Natural killer cell (primary cell): ENCODE data around the gene BCLAF3. TPM values are rescaled to one million over a fixed set of nuclear protein-coding genes. Genes with fewer than 3 reads are reported as not detected.

ENCODE experiments used
- ATAC-seq, 3 donors: fragments of 150-1000 bp in 2 of 3; fragments of 200-7000 bp in 1 of 3; cut with Tn5 transposase; 1 replicate in 1 of 3; 2 replicates in 2 of 3; pipeline ENCODE4 v1.10.0; 2021; ENCODE audit warnings: mild to moderate bottlenecking in 2 of 3, moderate library complexity in 2 of 3
- DNase-seq, 2 donors: peaks; one replicate each; pipeline versions ENCODE4 v3.0.0 to v3.0.0-alpha.2; 2013 to 2021; ENCODE audit warnings: mixed read lengths in 1 of 2
- H3K27ac ChIP-seq: one replicate; pipeline ENCODE4 v1.5.1; 2013; ENCODE audit warnings: mild to moderate bottlenecking, low read length
- H3K27me3 ChIP-seq: one replicate; pipeline ENCODE4 v1.6.1; 2013; ENCODE audit warnings: low read length; ENCODE audit not compliant: control insufficient read depth, insufficient read depth
- H3K36me3 ChIP-seq: one replicate; pipeline ENCODE4 v1.6.1; 2013; ENCODE audit warnings: low read length; ENCODE audit not compliant: control insufficient read depth, insufficient read depth
- H3K4me1 ChIP-seq: one replicate; pipeline ENCODE4 v1.6.1; 2013; ENCODE audit warnings: low read length; ENCODE audit not compliant: control insufficient read depth, insufficient read depth
- H3K4me3 ChIP-seq: one replicate; pipeline ENCODE4 v1.5.1; 2013; ENCODE audit warnings: low read length
- H3K9me3 ChIP-seq: one replicate; pipeline ENCODE4 v1.6.1; 2013; ENCODE audit warnings: low read length; ENCODE audit not compliant: control insufficient read depth, insufficient read depth
- H3K27ac Mint-ChIP-seq, 2 donors: one replicate each; pipeline ENCODE4 v1.8.0; 2022; ENCODE audit warnings: mild to moderate bottlenecking in 2 of 2, mixed read lengths in 2 of 2, moderate library complexity in 1 of 2
- H3K27me3 Mint-ChIP-seq, 2 donors: one replicate each; pipeline ENCODE4 v1.8.0; 2022; ENCODE audit warnings: low read depth in 2 of 2, mixed read lengths in 2 of 2
- H3K36me3 Mint-ChIP-seq: one replicate; pipeline ENCODE4 v1.8.0; 2022; ENCODE audit warnings: mixed read lengths
- H3K4me1 Mint-ChIP-seq, 2 donors: one replicate each; pipeline ENCODE4 v1.8.0; 2022; ENCODE audit warnings: mixed read lengths in 2 of 2
- H3K4me3 Mint-ChIP-seq: one replicate; pipeline ENCODE4 v1.8.0; 2022; ENCODE audit warnings: mild to moderate bottlenecking, moderate library complexity, mixed read lengths
- H3K9me3 Mint-ChIP-seq, 2 donors: one replicate each; pipeline ENCODE4 v1.8.0; 2022; ENCODE audit warnings: mixed read lengths in 2 of 2
- CTCF ChIP-seq: fragments of 200-600 bp; IDR thresholded peaks from one replicate; pipeline ENCODE4 v1.8.0; 2022; ENCODE audit warnings: antibody characterized with exemption
- WGBS: methylation state at CpG from one replicate; pipeline ENCODE4 v1.1.7; 2013; ENCODE audit warnings: missing lambda C conversion rate; ENCODE audit not compliant: insufficient coverage; 5-methylcytosine and 5-hydroxymethylcytosine counted together
- intact Hi-C: fragments of 100-400 bp; cut with micrococcal nuclease; formaldehyde crosslinking; loops from one replicate; pipeline ENCODE4 v1.14.2; 2022
- total RNA-seq, 4 donors: library from RNA; stranded (reverse); fragments of 120-200 nt in 1 of 4; gene quantifications; one replicate each; pipeline versions ENCODE4 v1.2.3 to v1.2.4, GENCODE V29; 2013 to 2022

BCLAF3 gene
- total RNA-seq, 3 donors from 2014 or later (not counting 1 experiment from before 2014, with no cell fraction given): 16.5 to 20.8 (median 20.1) TPM

- TF ChIP-seq CTCF: no peak
- no peaks in the 10 kb centered on the region for H3K9me3 ChIP-seq
- Mint-ChIP-seq H3K4me1 (peaks cover 0 to 4% of the 10 kb centered on the region in 2 donors), H3K4me3 (no peak overlapping the region), H3K27ac (no peak overlapping the region), H3K9me3 (peaks cover 2 to 4% of the 10 kb centered on the region in 2 donors), H3K27me3 (peaks cover 0 to 6% of the 10 kb centered on the region in 2 donors), H3K36me3 (peaks cover 7% of the 10 kb centered on the region)
- H3K4me1 ChIP-seq: no peaks in the 10 kb centered on the region
- no peaks in the 10 kb centered on the region for H3K36me3 ChIP-seq
- ATAC-seq: no peak
- intact Hi-C loops: no loop called here
- H3K27ac ChIP-seq: no peak overlapping the region
- no peak for DNase-seq
- 0% methylated on average over 1 of the region's 1 CpG for WGBS
- H3K4me3 ChIP-seq: no peak overlapping the region
- no peaks in the 10 kb centered on the region for H3K27me3 ChIP-seq
Measured at GRCh38 chrX:20015422-20015821, 24.6 kb upstream of the BCLAF3 start.

- Histone ChIP-seq H3K36me3 (no peaks in the 10 kb centered on the region), H3K27ac (no peak overlapping the region), H3K4me1 (no peaks in the 10 kb centered on the region), H3K9me3 (no peaks in the 10 kb centered on the region), H3K27me3 (no peaks in the 10 kb centered on the region), H3K4me3 (no peak overlapping the region)
- intact Hi-C loops: no loop called here
- Mint-ChIP-seq H3K4me1 (no peaks in the 10 kb centered on the region), H3K36me3 (peaks cover 7% of the 10 kb centered on the region), H3K27me3 (peaks cover 4 to 13% of the 10 kb centered on the region in 2 donors), H3K9me3 (peaks cover 2 to 4% of the 10 kb centered on the region in 2 donors), H3K27ac (no peak overlapping the region), H3K4me3 (no peak overlapping the region)
- ATAC-seq: no peak
- TF ChIP-seq CTCF: no peak
- WGBS: 93% methylated on average over 3 of the region's 4 CpGs
- DNase-seq: no peak
Measured at GRCh38 chrX:20011608-20012007, 20.7 kb upstream of the BCLAF3 start.

- intact Hi-C loops: no loop called here
- no peak for ATAC-seq
- no peak overlapping the region for H3K4me3 Mint-ChIP-seq
- H3K27ac Mint-ChIP-seq: no peak overlapping the region
- TF ChIP-seq CTCF: no peak
- DNase-seq: no peak
- H3K36me3 Mint-ChIP-seq: no peaks in the 10 kb centered on the region
- no peaks in the 10 kb centered on the region for H3K36me3 ChIP-seq
- H3K9me3 Mint-ChIP-seq: no peaks in the 10 kb centered on the region
- H3K4me1 Mint-ChIP-seq: no peaks in the 10 kb centered on the region
- H3K9me3 ChIP-seq: no peaks in the 10 kb centered on the region
- H3K27ac ChIP-seq: no peak overlapping the region
- no peak overlapping the region for H3K4me3 ChIP-seq
- H3K27me3 Mint-ChIP-seq: peaks cover 0 to 13% of the 10 kb centered on the region in 2 donors
- H3K4me1 ChIP-seq: no peaks in the 10 kb centered on the region
- no peaks in the 10 kb centered on the region for H3K27me3 ChIP-seq
- WGBS: 95% methylated on average over 7 of the region's 7 CpGs
Measured at GRCh38 chrX:20007962-20008622, 17.2 kb upstream of the BCLAF3 start.

- H3K27me3 ChIP-seq: no peaks in the 10 kb centered on the region
- intact Hi-C loops: no loop called here
- ATAC-seq: no peak
- H3K27me3 Mint-ChIP-seq: peaks cover 0 to 13% of the 10 kb centered on the region in 2 donors
- H3K27ac ChIP-seq: no peak overlapping the region
- no peaks in the 10 kb centered on the region for H3K36me3 Mint-ChIP-seq
- no peaks in the 10 kb centered on the region for H3K9me3 Mint-ChIP-seq
- no peak for DNase-seq
- no peaks in the 10 kb centered on the region for H3K4me1 ChIP-seq
- no peaks in the 10 kb centered on the region for H3K36me3 ChIP-seq
- H3K27ac Mint-ChIP-seq: no peak overlapping the region
- H3K9me3 ChIP-seq: no peaks in the 10 kb centered on the region
- H3K4me3 Mint-ChIP-seq: no peak overlapping the region
- WGBS: 100% methylated on average over 2 of the region's 2 CpGs
- no peak for TF ChIP-seq CTCF
- H3K4me1 Mint-ChIP-seq: no peaks in the 10 kb centered on the region
- H3K4me3 ChIP-seq: no peak overlapping the region
Measured at GRCh38 chrX:20005883-20006282, 15.0 kb upstream of the BCLAF3 start.
